HepG2 (cell line): ENCODE data around the gene AFDN.

Source experiments
- SOX13 ChIP-seq, 3 experiments: fragments of 450-650 bp in 1 of 3; sonication (generic) in 1 of 3; formaldehyde crosslinking in 1 of 3; IDR thresholded peaks in 2 of 3; conservative IDR thresholded peaks in 1 of 3; 2 replicates each; pipeline versions ENCODE4 v1.5.0 to v1.6.1; 2016 to 2020; ENCODE audit warnings: antibody characterized with exemption in 1 of 3, mild to moderate bottlenecking in 1 of 3, missing compliant biosample characterization in 1 of 3, missing genetic modification reagents in 1 of 3, moderate library complexity in 1 of 3
- USF2 ChIP-seq, 2 experiments: sonication (generic) in 1 of 2; formaldehyde crosslinking in 1 of 2; IDR thresholded peaks; 2 replicates each; pipeline versions ENCODE4 v1.5.1 to v1.6.1; 2011 to 2020; ENCODE audit warnings: borderline replicate concordance in 1 of 2, low read depth in 1 of 2, low read length in 1 of 2, mild to moderate bottlenecking in 1 of 2, missing genetic modification reagents in 1 of 2, moderate library complexity in 1 of 2
- ZBTB33 ChIP-seq: sonication (generic); formaldehyde crosslinking; IDR thresholded peaks from 2 replicates; pipeline ENCODE4 v1.4.0; 2020; ENCODE audit warnings: missing genetic modification reagents
- ZNF598 ChIP-seq: sonication (generic); formaldehyde crosslinking; IDR thresholded peaks from 2 replicates; pipeline ENCODE4 v1.5.1; 2020; ENCODE audit warnings: mild to moderate bottlenecking, missing genetic modification reagents, borderline replicate concordance

DNA sequence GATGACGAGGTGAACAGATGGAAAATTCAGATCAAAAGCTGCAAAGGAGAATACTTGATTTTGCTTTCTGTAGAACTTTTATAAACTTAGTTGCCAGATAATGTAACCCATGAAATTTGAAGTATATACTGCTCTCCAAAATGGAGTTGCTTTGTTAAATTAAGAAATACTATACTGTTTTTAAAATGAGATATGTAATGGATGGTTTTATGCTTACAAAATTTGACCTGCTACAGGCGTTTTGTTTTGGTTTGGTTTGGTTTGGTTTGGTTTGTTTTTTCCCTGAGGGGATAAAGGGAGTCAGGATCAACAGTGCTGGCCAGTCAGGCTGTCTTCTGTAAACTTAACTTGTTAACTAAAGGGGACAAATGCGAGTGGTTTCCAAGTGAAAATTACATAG is 115.1 kb downstream of the AFDN start:
- TF ChIP-seq ZNF598 (no peak), SOX13 (IDR thresholded peaks at IDR 0.05) (no peak), SOX13 (CRISPR knock-in tag; conservative IDR thresholded peaks at IDR 0.05 in 1 of 2, IDR thresholded peaks at IDR 0.05 in 1 of 2) (no peak), ZBTB33 (CRISPR knock-in tag) (no peak), USF2 (IDR thresholded peaks at IDR 0.05; ENCODE audit: low read depth, low read length) (no peak), USF2 (CRISPR knock-in tag; IDR thresholded peaks at IDR 0.05; ENCODE audit: borderline replicate concordance) (no peak)
